Motor neuron (in vitro differentiated cells): Measurements from ENCODE around the gene CD81. TPM values are rescaled to one million over a fixed set of nuclear protein-coding genes. Genes with fewer than 3 reads are reported as not detected.
"Not testable (repeated sequence)": the region's sequence is repeated elsewhere in the genome, so short reads cannot be mapped to it uniquely, and the experiment has no call there.

Experiments
- ATAC-seq, 8 experiments: fragments of 200-7000 bp; cut with Tn5 transposase; replicated peaks in 6 of 8; 2 replicates each; pipeline ENCODE4 v1.8.0; 2021; ENCODE audit warnings: mild to moderate bottlenecking in 8 of 8, moderate library complexity in 8 of 8
- H3K27ac ChIP-seq, 2 donors: fragments of 250-450 bp; sonication (Bioruptor Pico); 2 replicates each; pipeline ENCODE4 v1.9.0; 2021; ENCODE audit warnings: antibody characterized with exemption in 2 of 2, mild to moderate bottlenecking in 2 of 2, moderate library complexity in 1 of 2
- H3K4me1 ChIP-seq, 2 donors: fragments of 250-450 bp; sonication (Bioruptor Pico); replicated peaks in 1 of 2; 2 replicates each; pipeline ENCODE4 v1.6.1; 2021; ENCODE audit warnings: antibody characterized with exemption in 2 of 2, mild to moderate bottlenecking in 2 of 2, moderate library complexity in 1 of 2
- H3K4me3 ChIP-seq, 5 donors: fragments of 250-450 bp; sonication (Bioruptor Pico); 2 replicates each; pipeline ENCODE4 v1.9.0; 2021; ENCODE audit warnings: antibody characterized with exemption in 5 of 5, mild to moderate bottlenecking in 5 of 5, moderate library complexity in 4 of 5
- WGBS, 10 experiments: fragments of 450-650 bp; shearing (Covaris generic); methylation state at CpG; one replicate each; pipeline ENCODE4 v1.0.0; 2022; 5-methylcytosine and 5-hydroxymethylcytosine counted together
- in situ Hi-C, 9 experiments: fragments of 400-800 bp; cut with MboI; loops; one replicate each; pipeline ENCODE4 v1.15.0; 2021; ENCODE audit warnings: low sequenced_read_pairs in 9 of 9, low pct_unique_long_range_greater_than_20kb in 2 of 9; ENCODE audit not compliant: unreplicated experiment in 9 of 9
- total RNA-seq, 8 experiments: library from RNA; unstranded; fragments of 300-600 nt; gene quantifications; 2 replicates each; pipeline versions ENCODE4 v1.2.3 to v1.2.4, GENCODE V29; 2022

The CD81 gene
- total RNA-seq, 8 experiments from 2014 or later: 44.8 to 383 (median 165) TPM

- Histone ChIP-seq H3K4me3 (no peak overlapping the region), H3K27ac (no peak overlapping the region), H3K4me1 (no peaks in the 10 kb centered on the region)
- in situ Hi-C loops: no loop called here
- WGBS, 10 experiments: 67 to 100% (median 80%) methylated on average over 1 to 7 of the region's 14 CpGs; no CpG with 5 or more reads in 5 of the 10 experiments
- no peak for ATAC-seq
Measured at GRCh38 chr11:2360081-2360642, 16.9 kb upstream of the CD81 start.

GRCh38 chr11:2361565-2361964 is 15.5 kb upstream of the CD81 start:
- no peaks in the 10 kb centered on the region for H3K4me1 ChIP-seq
- WGBS, 10 experiments: 50 to 83% (median 74%) methylated on average over 2 to 9 of the region's 9 CpGs; no CpG with 5 or more reads in 4 of the 10 experiments
- no peak overlapping the region for H3K4me3 ChIP-seq
- ATAC-seq: peak in 1 of 8 experiments; percentile 25
- H3K27ac ChIP-seq: no peak overlapping the region
- in situ Hi-C loops: no loop called here

GRCh38 chr11:2362414-2362813 is 14.7 kb upstream of the CD81 start:
- no peak overlapping the region for H3K4me3 ChIP-seq
- no peak overlapping the region for H3K27ac ChIP-seq
- H3K4me1 ChIP-seq: no peaks in the 10 kb centered on the region
- ATAC-seq: no peak
- WGBS, 10 experiments: 46 to 100% (median 66%) methylated on average over 1 to 6 of the region's 7 CpGs; no CpG with 5 or more reads in 3 of the 10 experiments
- in situ Hi-C loops: no loop called here

GRCh38 chr11:2363130-2363529 is 14.0 kb upstream of the CD81 start:
- WGBS, 10 experiments: 63 to 80% (median 72%) methylated on average over 2 to 7 of the region's 10 CpGs; no CpG with 5 or more reads in 5 of the 10 experiments
- no peak for ATAC-seq
- in situ Hi-C loops: no loop called here

GRCh38 chr11:2363577-2364370 is 13.3 kb upstream of the CD81 start:
- in situ Hi-C loops: no loop called here
- no peak overlapping the region for H3K27ac ChIP-seq

More at GRCh38 chr11:2363130-2363529, 14.0 kb upstream of the CD81 start:
- Histone ChIP-seq H3K4me3 (no peak overlapping the region), H3K4me1 (no peaks in the 10 kb centered on the region), H3K27ac (no peak overlapping the region)

GRCh38 chr11:2364386-2364785 is 12.7 kb upstream of the CD81 start:
- H3K4me1 ChIP-seq, in situ Hi-C loops, ATAC-seq, H3K4me3 ChIP-seq, H3K27ac ChIP-seq: not testable (repeated sequence)
- WGBS, 10 experiments: 40 to 85% (median 76%) methylated on average over 1 to 12 of the region's 12 CpGs; no CpG with 5 or more reads in 1 of the 10 experiments

More at GRCh38 chr11:2363577-2364370, 13.3 kb upstream of the CD81 start:
- H3K4me3 ChIP-seq: no peak overlapping the region
- WGBS, 10 experiments: 17 to 100% (median 73%) methylated on average over 1 to 5 of the region's 15 CpGs; no CpG with 5 or more reads in 4 of the 10 experiments
- H3K4me1 ChIP-seq: no peaks in the 10 kb centered on the region
- ATAC-seq: no peak

- no peak for ATAC-seq
Measured at GRCh38 chr11:2365571-2366210, 11.4 kb upstream of the CD81 start.

GRCh38 chr11:2366276-2366675 is 10.8 kb upstream of the CD81 start:
- no peak overlapping the region for H3K4me3 ChIP-seq
- in situ Hi-C loops: no loop called here
- H3K27ac ChIP-seq: no peak overlapping the region
- no peaks in the 10 kb centered on the region for H3K4me1 ChIP-seq
- 40 to 100% (median 50%) methylated on average over 1 of the region's 11 CpGs; no CpG with 5 or more reads in 6 of the 10 experiments for WGBS, 10 experiments
- ATAC-seq: no peak

More at GRCh38 chr11:2365571-2366210, 11.4 kb upstream of the CD81 start:
- WGBS, 10 experiments: 60 to 100% (median 89%) methylated on average over 1 to 10 of the region's 16 CpGs; no CpG with 5 or more reads in 6 of the 10 experiments
- Histone ChIP-seq H3K4me3 (no peak overlapping the region), H3K4me1 (no peaks in the 10 kb centered on the region), H3K27ac (no peak overlapping the region)
- in situ Hi-C loops: no loop called here

GRCh38 chr11:2366733-2367132 is 10.4 kb upstream of the CD81 start:
- whole genome bisulfite sequencing, 10 experiments: 68 to 92% (median 80%) methylated on average over 2 to 6 of the region's 7 CpGs; no CpG with 5 or more reads in 6 of the 10 experiments
- Histone ChIP-seq H3K27ac (no peak overlapping the region), H3K4me3 (no peak overlapping the region), H3K4me1 (no peaks in the 10 kb centered on the region)
- ATAC-seq: no peak
- in situ Hi-C loops: no loop called here

- Histone ChIP-seq H3K4me1 (no peaks in the 10 kb centered on the region), H3K27ac (no peak overlapping the region), H3K4me3 (no peak overlapping the region)
- in situ Hi-C loops: no loop called here
- no peak for ATAC-seq
- 56 to 95% (median 67%) methylated on average over 1 to 9 of the region's 17 CpGs; no CpG with 5 or more reads in 5 of the 10 experiments for WGBS, 10 experiments
Measured at GRCh38 chr11:2367266-2368160, 9.6 kb upstream of the CD81 start.

GRCh38 chr11:2368178-2368850 is 8.8 kb upstream of the CD81 start:
- 77 to 100% (median 81%) methylated on average over 1 to 5 of the region's 7 CpGs; no CpG with 5 or more reads in 4 of the 10 experiments for WGBS, 10 experiments
- ATAC-seq: no peak
- Histone ChIP-seq H3K27ac (no peak overlapping the region), H3K4me1 (no peaks in the 10 kb centered on the region), H3K4me3 (no peak overlapping the region)
- in situ Hi-C loops: no loop called here

GRCh38 chr11:2368851-2369180 is 8.3 kb upstream of the CD81 start:
- ATAC-seq: no peak
- H3K4me3 ChIP-seq: no peak overlapping the region
- in situ Hi-C loops: no loop called here
- 20 to 80% (median 70%) methylated on average over 1 of the region's 10 CpGs; no CpG with 5 or more reads in 6 of the 10 experiments for WGBS, 10 experiments
- H3K27ac ChIP-seq: no peak overlapping the region
- no peaks in the 10 kb centered on the region for H3K4me1 ChIP-seq
